ENCODE results near the gene UBE2QL1. TPM values are rescaled to one million over a fixed set of nuclear protein-coding genes. Genes with fewer than 3 reads are reported as not detected.

Gene UBE2QL1
- total and polyA plus RNA-seq, 4 donors: 0.43 to 3.3 (median 1.2) TPM

DNA sequence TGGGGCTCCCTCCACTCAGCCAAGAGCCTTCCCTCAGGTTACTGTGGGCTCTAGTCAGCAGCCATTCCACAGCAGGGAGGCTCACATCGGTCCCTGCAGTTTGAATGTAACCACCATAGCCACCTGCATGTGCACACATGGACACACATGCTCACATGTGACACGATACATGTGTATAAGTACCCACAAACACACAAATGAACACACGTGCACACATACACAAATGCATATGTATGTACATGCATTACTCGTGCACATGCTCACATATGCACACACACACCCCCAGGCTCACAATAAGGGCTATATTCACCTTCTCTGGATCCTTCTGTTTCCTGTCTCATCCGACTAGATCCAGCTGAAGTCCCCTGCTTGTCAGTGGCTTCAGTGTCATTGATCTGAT, 36.2 kb downstream of the UBE2QL1 start:
- no peaks in the 10 kb centered on the region for H3K4me1 ChIP-seq (ENCODE audit: control insufficient read depth in 1 of 2, insufficient read depth in 2 of 2, low read length in 2 of 2)
- no peaks in the 10 kb centered on the region for H3K9me3 ChIP-seq (ENCODE audit: control insufficient read depth, low read length)
- intact Hi-C loops (cut with DNase I): no loop called here
- 79 to 84% methylated on average over 5 of the region's 5 CpGs for WGBS, 2 donors
- DNase-seq (no peak), ATAC-seq (ENCODE audit: low FRiP score) (no peak)
- H3K36me3 ChIP-seq (ENCODE audit: control insufficient read depth in 1 of 2, insufficient read depth in 2 of 2, low read length in 1 of 2): no peaks in the 10 kb centered on the region
- H3K4me3 ChIP-seq (ENCODE audit: low read length in 2 of 2): no peak overlapping the region
- no peaks in the 10 kb centered on the region for H3K27me3 ChIP-seq (ENCODE audit: control insufficient read depth in 1 of 2, insufficient read depth in 2 of 2, low read length in 1 of 2)
- no peak overlapping the region for H3K27ac ChIP-seq (ENCODE audit: low read depth in 1 of 2, low read length in 2 of 2)

DNA sequence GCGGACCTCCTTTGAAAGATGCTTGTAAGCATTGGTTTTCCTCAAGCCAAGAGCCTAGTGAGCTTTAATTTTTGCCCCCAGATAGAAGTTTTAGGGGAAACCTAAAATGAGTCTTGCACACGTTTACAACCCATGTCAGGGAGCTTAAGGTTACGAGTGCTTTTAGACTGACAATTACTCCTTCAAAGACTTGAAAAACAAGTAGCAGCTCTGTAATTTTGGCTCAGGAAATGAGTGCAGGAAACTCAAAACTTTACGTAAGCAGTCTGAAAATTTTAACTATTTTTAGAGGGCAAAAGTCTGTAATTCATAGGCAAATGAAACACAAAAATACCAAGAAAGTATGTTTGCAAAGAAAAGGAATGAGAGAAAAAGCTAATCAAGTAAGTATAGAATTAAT, 36.8 kb downstream of the UBE2QL1 start:
- no peak for ATAC-seq (ENCODE audit: low FRiP score)
- intact Hi-C loops (cut with DNase I): no loop called here

DNA sequence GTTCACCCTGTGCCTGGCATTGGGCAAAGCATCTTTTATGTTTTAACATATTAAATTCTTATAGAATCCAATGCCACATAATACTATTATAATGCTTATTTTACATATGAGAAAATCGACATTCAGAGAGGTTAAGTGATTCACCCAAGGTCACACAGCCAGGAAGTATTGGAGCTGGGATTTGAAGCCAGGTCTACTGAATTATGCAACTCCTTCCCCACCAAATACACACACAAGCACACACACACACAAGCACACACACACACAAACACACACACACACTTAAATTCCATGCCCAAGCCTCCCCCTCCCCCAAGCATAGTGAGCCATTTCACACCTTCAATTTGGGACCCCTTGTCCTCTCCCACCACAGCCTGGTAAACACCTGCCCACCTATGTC, 37.4 kb downstream of the UBE2QL1 start:
- Histone ChIP-seq H3K4me1 (ENCODE audit: control insufficient read depth in 1 of 2, insufficient read depth in 2 of 2, low read length in 2 of 2) (no peaks in the 10 kb centered on the region), H3K27ac (ENCODE audit: low read depth in 1 of 2, low read length in 2 of 2) (no peak overlapping the region), H3K9me3 (ENCODE audit: control insufficient read depth, low read length) (no peaks in the 10 kb centered on the region), H3K4me3 (ENCODE audit: low read length in 2 of 2) (no peak overlapping the region), H3K27me3 (ENCODE audit: control insufficient read depth in 1 of 2, insufficient read depth in 2 of 2, low read length in 1 of 2) (no peaks in the 10 kb centered on the region), H3K36me3 (ENCODE audit: control insufficient read depth in 1 of 2, insufficient read depth in 2 of 2, low read length in 1 of 2) (no peaks in the 10 kb centered on the region)
- intact Hi-C loops (cut with DNase I): no loop called here
- DNase-seq (no peak), ATAC-seq (ENCODE audit: low FRiP score) (no peak)
- WGBS, 2 donors: 82 to 95% methylated on average over 1 of the region's 1 CpG

More for the DNA sequence above, 36.8 kb downstream of the UBE2QL1 start:
- Histone ChIP-seq H3K9me3 (ENCODE audit: control insufficient read depth, low read length) (no peaks in the 10 kb centered on the region), H3K4me3 (ENCODE audit: low read length in 2 of 2) (no peak overlapping the region), H3K27ac (ENCODE audit: low read depth in 1 of 2, low read length in 2 of 2) (no peak overlapping the region), H3K27me3 (ENCODE audit: control insufficient read depth in 1 of 2, insufficient read depth in 2 of 2, low read length in 1 of 2) (no peaks in the 10 kb centered on the region), H3K36me3 (ENCODE audit: control insufficient read depth in 1 of 2, insufficient read depth in 2 of 2, low read length in 1 of 2) (no peaks in the 10 kb centered on the region), H3K4me1 (ENCODE audit: control insufficient read depth in 1 of 2, insufficient read depth in 2 of 2, low read length in 2 of 2) (no peaks in the 10 kb centered on the region)
- DNase-seq: no peak
- 26 to 27% methylated on average over 4 of the region's 4 CpGs for WGBS, 2 donors

DNA sequence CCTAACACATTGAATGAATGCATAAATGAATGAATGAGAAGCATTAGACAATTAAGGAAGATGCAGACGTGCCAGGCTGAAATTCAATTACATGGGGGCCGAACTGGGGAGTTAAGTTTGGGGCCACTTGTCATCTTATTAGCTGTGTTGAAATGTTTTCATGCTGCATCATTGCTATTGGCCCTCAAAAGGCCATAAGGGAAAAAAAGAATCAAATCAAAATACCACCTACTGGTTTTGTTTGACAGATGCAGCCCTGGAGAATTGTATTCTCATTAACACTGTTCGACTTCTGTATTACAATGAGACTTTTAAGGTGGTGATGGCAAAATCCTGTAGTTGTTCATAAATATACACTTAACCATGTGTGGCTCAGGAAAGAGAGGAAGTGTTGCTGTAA, 38.4 kb downstream of the UBE2QL1 start:
- Histone ChIP-seq H3K36me3 (ENCODE audit: control insufficient read depth in 1 of 2, insufficient read depth in 2 of 2, low read length in 1 of 2) (no peaks in the 10 kb centered on the region), H3K27ac (ENCODE audit: low read depth in 1 of 2, low read length in 2 of 2) (no peak overlapping the region), H3K9me3 (ENCODE audit: control insufficient read depth, low read length) (no peaks in the 10 kb centered on the region), H3K4me1 (ENCODE audit: control insufficient read depth in 1 of 2, insufficient read depth in 2 of 2, low read length in 2 of 2) (no peaks in the 10 kb centered on the region), H3K27me3 (ENCODE audit: control insufficient read depth in 1 of 2, insufficient read depth in 2 of 2, low read length in 1 of 2) (no peaks in the 10 kb centered on the region), H3K4me3 (ENCODE audit: low read length in 2 of 2) (no peak overlapping the region)
- ATAC-seq (ENCODE audit: low FRiP score): no peak
- DNase-seq: no peak
- 86 to 92% methylated on average over 3 of the region's 3 CpGs for WGBS, 2 donors
- intact Hi-C loops (cut with DNase I): no loop called here

DNA sequence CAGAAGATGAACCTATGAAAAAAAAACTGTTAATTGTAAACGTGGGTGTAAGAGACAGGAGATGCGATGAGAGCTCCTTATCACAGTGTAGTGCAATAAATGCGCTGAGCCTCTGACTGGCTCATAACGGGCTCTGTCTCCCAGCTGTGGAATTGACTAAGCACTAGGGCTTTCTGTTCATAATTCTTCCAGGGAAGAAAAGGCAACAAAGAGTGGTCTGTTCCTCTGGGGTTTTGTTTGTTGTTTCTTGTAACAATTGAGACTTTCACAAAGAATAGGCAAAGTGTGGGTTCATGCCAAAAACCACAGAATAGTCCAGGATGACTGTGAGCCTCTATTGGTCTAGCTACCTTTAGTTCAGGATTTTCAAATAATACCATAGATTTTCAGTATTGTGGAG, 39.4 kb downstream of the UBE2QL1 start:
- no peak overlapping the region for H3K4me3 ChIP-seq (ENCODE audit: low read length in 2 of 2)
- intact Hi-C loops (cut with DNase I): no loop called here
- H3K27ac ChIP-seq (ENCODE audit: low read depth in 1 of 2, low read length in 2 of 2): no peak overlapping the region
- 36 to 50% methylated on average over 4 of the region's 4 CpGs for WGBS, 2 donors
- no peak for DNase-seq
- no peaks in the 10 kb centered on the region for H3K36me3 ChIP-seq (ENCODE audit: control insufficient read depth in 1 of 2, insufficient read depth in 2 of 2, low read length in 1 of 2)
- H3K27me3 ChIP-seq (ENCODE audit: control insufficient read depth in 1 of 2, insufficient read depth in 2 of 2, low read length in 1 of 2): no peaks in the 10 kb centered on the region
- ATAC-seq (ENCODE audit: low FRiP score): no peak
- H3K4me1 ChIP-seq (ENCODE audit: control insufficient read depth in 1 of 2, insufficient read depth in 2 of 2, low read length in 2 of 2): no peaks in the 10 kb centered on the region
- H3K9me3 ChIP-seq (ENCODE audit: control insufficient read depth, low read length): no peaks in the 10 kb centered on the region

DNA sequence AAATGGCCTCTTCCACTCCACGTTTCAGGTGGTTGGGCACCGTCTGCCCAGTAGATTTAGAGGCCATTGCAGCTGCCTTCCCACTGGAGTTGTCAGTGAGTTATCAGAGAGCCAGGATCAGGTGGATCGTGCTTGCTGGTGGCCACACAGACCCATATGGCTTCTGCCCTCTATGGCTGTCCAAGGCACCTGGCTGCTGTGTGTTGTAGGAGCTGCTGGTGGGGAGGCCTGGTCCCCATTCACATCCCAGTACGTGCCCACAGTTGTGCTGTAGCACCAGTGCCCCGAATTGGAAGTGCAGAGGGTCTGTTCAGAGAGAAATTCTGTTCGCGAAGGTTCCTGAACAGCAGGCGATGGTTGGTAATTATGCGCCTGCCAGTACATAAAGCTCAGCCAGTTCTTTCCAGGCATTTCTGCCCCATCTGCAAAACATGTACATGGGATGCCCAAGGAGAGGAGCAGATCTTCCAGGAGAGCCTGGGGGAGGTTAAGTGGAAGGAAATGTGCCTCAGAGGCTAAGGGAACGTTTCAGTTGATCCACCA, 41.1 kb downstream of the UBE2QL1 start:
- intact Hi-C loops (cut with DNase I): no loop called here
- H3K9me3 ChIP-seq (ENCODE audit: control insufficient read depth, low read length): no peaks in the 10 kb centered on the region
- WGBS, 2 donors: 90 to 94% methylated on average over 10 of the region's 10 CpGs
- DNase-seq (no peak), ATAC-seq (ENCODE audit: low FRiP score) (no peak)
- H3K36me3 ChIP-seq (ENCODE audit: control insufficient read depth in 1 of 2, insufficient read depth in 2 of 2, low read length in 1 of 2): no peaks in the 10 kb centered on the region
- H3K4me3 ChIP-seq (ENCODE audit: low read length in 2 of 2): no peak overlapping the region
- H3K27ac ChIP-seq (ENCODE audit: low read depth in 1 of 2, low read length in 2 of 2): no peak overlapping the region
- no peaks in the 10 kb centered on the region for H3K27me3 ChIP-seq (ENCODE audit: control insufficient read depth in 1 of 2, insufficient read depth in 2 of 2, low read length in 1 of 2)
- H3K4me1 ChIP-seq (ENCODE audit: control insufficient read depth in 1 of 2, insufficient read depth in 2 of 2, low read length in 2 of 2): no peaks in the 10 kb centered on the region

DNA sequence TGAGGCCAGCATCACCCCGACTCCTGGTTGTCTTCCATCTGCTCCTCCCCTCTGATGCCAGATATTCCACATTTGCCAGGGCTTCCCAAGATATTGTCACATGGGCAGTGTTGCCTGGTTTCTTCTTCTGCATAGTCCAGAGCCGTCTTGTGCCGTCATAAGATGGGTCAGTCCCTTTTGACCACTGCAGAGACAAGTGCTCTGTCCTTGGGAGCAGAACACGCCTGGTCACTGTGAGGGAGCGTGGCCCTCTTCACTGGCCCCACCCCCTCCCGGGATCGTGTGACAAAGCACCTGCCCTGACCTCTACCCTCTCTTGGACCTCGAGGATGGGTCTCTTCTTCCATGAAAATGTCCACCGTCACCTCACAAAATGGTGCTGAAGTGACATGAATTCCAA, 41.6 kb downstream of the UBE2QL1 start:
- intact Hi-C loops (cut with DNase I): no loop called here
- no peaks in the 10 kb centered on the region for H3K9me3 ChIP-seq (ENCODE audit: control insufficient read depth, low read length)
- DNase-seq (no peak), ATAC-seq (ENCODE audit: low FRiP score) (no peak)
- H3K36me3 ChIP-seq (ENCODE audit: control insufficient read depth in 1 of 2, insufficient read depth in 2 of 2, low read length in 1 of 2): no peaks in the 10 kb centered on the region
- no peak overlapping the region for H3K27ac ChIP-seq (ENCODE audit: low read depth in 1 of 2, low read length in 2 of 2)
- no peaks in the 10 kb centered on the region for H3K27me3 ChIP-seq (ENCODE audit: control insufficient read depth in 1 of 2, insufficient read depth in 2 of 2, low read length in 1 of 2)
- WGBS, 2 donors: 87 to 88% methylated on average over 9 of the region's 9 CpGs
- H3K4me3 ChIP-seq (ENCODE audit: low read length in 2 of 2): no peak overlapping the region
- H3K4me1 ChIP-seq (ENCODE audit: control insufficient read depth in 1 of 2, insufficient read depth in 2 of 2, low read length in 2 of 2): no peaks in the 10 kb centered on the region

DNA sequence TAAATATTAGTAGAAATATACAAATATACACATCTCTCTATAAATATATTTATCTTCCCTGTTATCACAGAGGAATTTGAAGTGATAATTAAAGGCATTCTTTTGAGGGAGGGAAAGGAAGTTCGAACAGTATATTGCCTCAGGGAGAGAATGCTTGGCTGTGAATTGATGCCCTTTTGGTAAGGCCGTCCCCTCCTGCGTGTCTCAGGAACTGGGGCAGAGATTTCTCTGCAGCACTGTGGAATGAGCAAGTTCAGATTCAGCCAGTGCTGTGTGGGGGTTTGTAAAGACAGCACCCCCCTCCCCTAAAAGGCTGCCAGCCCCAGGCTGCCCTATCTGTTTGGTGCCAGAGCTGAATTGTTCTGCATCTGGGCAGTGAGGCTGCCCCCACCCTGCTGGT, 42.0 kb downstream of the UBE2QL1 start:
- 65% methylated on average over 3 of the region's 3 CpGs for WGBS, 2 donors
- Histone ChIP-seq H3K36me3 (ENCODE audit: control insufficient read depth in 1 of 2, insufficient read depth in 2 of 2, low read length in 1 of 2) (no peaks in the 10 kb centered on the region), H3K4me1 (ENCODE audit: control insufficient read depth in 1 of 2, insufficient read depth in 2 of 2, low read length in 2 of 2) (no peaks in the 10 kb centered on the region), H3K27ac (ENCODE audit: low read depth in 1 of 2, low read length in 2 of 2) (no peak overlapping the region), H3K4me3 (ENCODE audit: low read length in 2 of 2) (no peak overlapping the region), H3K27me3 (ENCODE audit: control insufficient read depth in 1 of 2, insufficient read depth in 2 of 2, low read length in 1 of 2) (no peaks in the 10 kb centered on the region), H3K9me3 (ENCODE audit: control insufficient read depth, low read length) (no peaks in the 10 kb centered on the region)
- DNase-seq (no peak), ATAC-seq (ENCODE audit: low FRiP score) (no peak)
- intact Hi-C loops (cut with DNase I): no loop called here

DNA sequence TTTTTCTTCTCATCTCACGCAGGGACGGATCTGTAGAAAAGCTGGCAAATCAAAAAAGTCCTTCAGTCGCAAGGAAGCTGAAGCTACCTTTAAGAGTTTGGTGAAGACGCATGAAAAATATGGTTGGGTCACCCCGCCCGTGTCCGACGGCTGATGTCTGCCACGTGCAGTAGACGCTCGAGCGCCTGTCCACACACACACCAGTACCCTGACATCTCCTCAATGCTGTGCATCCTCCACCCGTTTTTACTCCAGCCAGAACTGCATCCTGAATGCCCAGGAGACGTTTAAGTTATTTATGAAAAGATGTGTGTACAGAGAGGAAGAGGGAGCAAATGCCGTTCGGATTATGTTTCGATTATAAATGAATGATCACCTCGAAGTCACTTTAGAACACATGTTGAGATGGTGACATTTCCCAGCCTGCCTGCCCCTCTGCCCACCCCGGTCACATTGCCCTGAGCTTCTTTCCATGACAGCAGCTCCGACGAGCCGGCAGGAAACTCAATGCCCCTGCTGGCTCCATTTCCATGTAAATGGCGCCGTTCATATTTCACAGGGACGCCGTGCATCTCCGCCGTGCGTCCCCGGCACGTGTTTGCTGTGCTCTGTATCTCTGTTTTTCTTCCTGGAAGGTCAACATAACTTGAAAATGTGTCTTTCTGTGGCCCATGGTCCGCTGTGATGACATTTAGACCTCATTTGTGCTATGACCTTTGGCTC, 42.7 kb downstream of the UBE2QL1 start:
- Histone ChIP-seq H3K36me3 (ENCODE audit: control insufficient read depth in 1 of 2, insufficient read depth in 2 of 2, low read length in 1 of 2) (no peaks in the 10 kb centered on the region), H3K27me3 (ENCODE audit: control insufficient read depth in 1 of 2, insufficient read depth in 2 of 2, low read length in 1 of 2) (no peaks in the 10 kb centered on the region), H3K4me1 (ENCODE audit: control insufficient read depth in 1 of 2, insufficient read depth in 2 of 2, low read length in 2 of 2) (no peaks in the 10 kb centered on the region), H3K4me3 (ENCODE audit: low read length in 2 of 2) (no peak overlapping the region), H3K9me3 (ENCODE audit: control insufficient read depth, low read length) (no peaks in the 10 kb centered on the region), H3K27ac (ENCODE audit: low read depth in 1 of 2, low read length in 2 of 2) (no peak overlapping the region)
- 87 to 88% methylated on average over 32 of the region's 32 CpGs for WGBS, 2 donors
- DNase-seq: no peak
- intact Hi-C loops (cut with DNase I): no loop called here
- ATAC-seq (ENCODE audit: low FRiP score): no peak
